Hepatocyte (in vitro differentiated cells): ENCODE measurements around the gene ZNF830. TPM values are rescaled to one million over a fixed set of nuclear protein-coding genes. Genes with fewer than 3 reads are reported as not detected.

Source experiments
- DNase-seq: peaks from one replicate; pipeline ENCODE4 v3.0.0-alpha.2; 2016; ENCODE audit warnings: low spot score
- H2AFZ ChIP-seq: fragments of 200-600 bp; sonication (generic); 2 replicates; pipeline ENCODE4 v1.6.0; 2016; ENCODE audit warnings: antibody characterized with exemption, mild to moderate bottlenecking
- H3K27ac ChIP-seq: fragments of 200-600 bp; sonication (generic); 2 replicates; pipeline ENCODE4 v1.5.1; 2016; ENCODE audit warnings: mild to moderate bottlenecking
- H3K27me3 ChIP-seq: fragments of 200-600 bp; sonication (generic); 2 replicates; pipeline ENCODE4 v1.6.1; 2016
- H3K36me3 ChIP-seq: fragments of 200-600 bp; sonication (generic); replicated peaks from 2 replicates; pipeline ENCODE4 v1.5.1; 2016; ENCODE audit warnings: low read depth; ENCODE audit not compliant: insufficient read depth
- H3K4me1 ChIP-seq: fragments of 200-600 bp; sonication (generic); 2 replicates; pipeline ENCODE4 v1.5.1; 2016; ENCODE audit warnings: mild to moderate bottlenecking, moderate library complexity; ENCODE audit not compliant: insufficient read depth
- H3K4me2 ChIP-seq: fragments of 200-600 bp; sonication (generic); 2 replicates; pipeline ENCODE4 v1.6.0; 2016
- H3K4me3 ChIP-seq: fragments of 200-600 bp; sonication (generic); 2 replicates; pipeline ENCODE4 v1.5.1; 2016; ENCODE audit warnings: mild to moderate bottlenecking
- H3K79me2 ChIP-seq: fragments of 200-600 bp; sonication (generic); 2 replicates; pipeline ENCODE4 v1.6.0; 2017; ENCODE audit warnings: mild to moderate bottlenecking
- H3K9me2 ChIP-seq: fragments of 200-600 bp; sonication (generic); replicated peaks from 2 replicates; pipeline ENCODE4 v1.6.0; 2017; ENCODE audit warnings: mild to moderate bottlenecking; ENCODE audit not compliant: insufficient read depth
- H3K9me3 ChIP-seq: fragments of 200-600 bp; sonication (generic); 2 replicates; pipeline ENCODE4 v1.5.1; 2016; ENCODE audit warnings: low read depth, mild to moderate bottlenecking
- H4K20me1 ChIP-seq: fragments of 200-600 bp; sonication (generic); 2 replicates; pipeline ENCODE4 v1.6.0; 2016; ENCODE audit warnings: mild to moderate bottlenecking; ENCODE audit not compliant: insufficient read depth, poor library complexity, severe bottlenecking
- EZH2 ChIP-seq: fragments of 200-600 bp; sonication (generic); IDR thresholded peaks from 2 replicates; pipeline ENCODE4 v1.6.1; 2016; ENCODE audit warnings: antibody characterized with exemption, mild to moderate bottlenecking, borderline replicate concordance
- EZH2phosphoT487 ChIP-seq: fragments of 200-600 bp; sonication (generic); IDR thresholded peaks from one replicate; pipeline ENCODE4 v1.6.1; 2018; ENCODE audit warnings: antibody characterized with exemption, mild to moderate bottlenecking, low read depth, moderate library complexity; ENCODE audit not compliant: unreplicated experiment, severe bottlenecking
- WGBS: methylation state at CpG from one replicate; pipeline ENCODE4 v1.1.6; 2016; ENCODE audit warnings: low lambda C conversion rate; ENCODE audit errors: missing lambda C conversion rate; 5-methylcytosine and 5-hydroxymethylcytosine counted together
- polyA plus RNA-seq: library from polyadenylated mRNA; unstranded; fragments of >200 nt; fragmentation: Nextera tagmentation; extraction: Ambion mirVana; gene quantifications from 2 replicates; pipeline ENCODE4 v1.2.1, GENCODE V29; 2016
- total RNA-seq: library from RNA; depleted of rRNA; stranded (reverse); fragments of >200 nt; gene quantifications from 2 replicates; pipeline ENCODE4 v1.2.3, GENCODE V29; 2014
- TF ChIP-seq, protein P1 (sequence below): fragments of 200-600 bp; sonication (generic); IDR thresholded peaks from 2 replicates; pipeline ENCODE4 v1.5.1; 2016; ENCODE audit warnings: antibody characterized with exemption, mild to moderate bottlenecking; ENCODE audit not compliant: poor library complexity

ZNF830 gene
- total RNA-seq (11.0 and 16.3 TPM in 2 replicates), polyA plus RNA-seq (9.9 and 11.8 TPM in 2 replicates)

DNA sequence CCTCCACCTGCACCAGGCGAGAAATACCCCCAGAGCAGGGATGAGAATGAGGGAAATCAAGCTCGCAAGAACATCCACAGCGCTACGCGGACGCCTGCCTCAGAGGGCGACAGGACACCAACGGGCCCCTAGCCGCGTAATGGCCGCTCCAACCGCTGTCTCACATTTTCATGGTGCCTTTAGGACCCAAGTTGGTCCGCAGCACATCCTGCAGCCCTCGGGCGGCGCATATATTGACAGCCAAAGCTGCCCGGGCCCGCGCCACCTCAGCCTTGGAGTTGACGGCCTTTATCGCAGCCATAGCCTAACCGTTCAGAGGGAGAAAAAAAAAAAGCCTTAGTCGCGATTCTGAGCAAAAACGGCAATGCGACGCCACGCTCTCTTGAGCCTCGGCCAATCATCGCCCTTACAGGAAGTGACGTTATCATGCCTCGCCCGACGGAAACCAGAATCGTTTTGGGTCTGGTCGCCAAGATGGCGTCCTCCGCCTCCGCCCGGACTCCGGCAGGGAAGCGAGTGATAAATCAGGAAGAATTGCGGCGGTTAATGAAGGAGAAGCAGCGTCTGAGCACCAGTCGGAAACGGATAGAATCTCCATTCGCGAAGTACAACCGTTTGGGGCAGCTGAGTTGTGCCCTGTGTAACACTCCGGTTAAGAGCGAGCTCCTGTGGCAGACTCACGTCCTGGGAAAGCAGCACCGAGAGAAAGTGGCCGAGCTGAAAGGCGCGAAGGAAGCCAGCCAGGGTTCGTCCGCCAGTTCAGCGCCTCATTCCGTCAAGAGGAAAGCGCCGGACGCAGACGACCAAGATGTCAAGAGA is at the start of gene ZNF830, which contains the start of gene CCT6B:
Gene ZNF830 (plus strand): TSS at position 448 of the 819 bp plus-strand sequence. CDS start 27 bp downstream, at position 475.
Gene CCT6B (minus strand): TSS at position 368 of the 819 bp plus-strand sequence. CDS start 67 bp downstream, at position 301.
- H2AFZ ChIP-seq, result peak within 1 kb of the TSS; percentile 65
- no peaks in the 10 kb centered on the region for H3K9me3 ChIP-seq
- WGBS, result under 1% methylated on average over 64 of the region's 65 CpGs
- peaks cover 24% of the 10 kb centered on the region for H3K79me2 ChIP-seq
- peak within 1 kb of the TSS; percentile 95 for H3K27ac ChIP-seq
- no peaks in the 10 kb centered on the region for H3K9me2 ChIP-seq
- DNase-seq, result peak; percentile 96
- no peak for TF ChIP-seq EZH2
- TF ChIP-seq, protein P1, sequence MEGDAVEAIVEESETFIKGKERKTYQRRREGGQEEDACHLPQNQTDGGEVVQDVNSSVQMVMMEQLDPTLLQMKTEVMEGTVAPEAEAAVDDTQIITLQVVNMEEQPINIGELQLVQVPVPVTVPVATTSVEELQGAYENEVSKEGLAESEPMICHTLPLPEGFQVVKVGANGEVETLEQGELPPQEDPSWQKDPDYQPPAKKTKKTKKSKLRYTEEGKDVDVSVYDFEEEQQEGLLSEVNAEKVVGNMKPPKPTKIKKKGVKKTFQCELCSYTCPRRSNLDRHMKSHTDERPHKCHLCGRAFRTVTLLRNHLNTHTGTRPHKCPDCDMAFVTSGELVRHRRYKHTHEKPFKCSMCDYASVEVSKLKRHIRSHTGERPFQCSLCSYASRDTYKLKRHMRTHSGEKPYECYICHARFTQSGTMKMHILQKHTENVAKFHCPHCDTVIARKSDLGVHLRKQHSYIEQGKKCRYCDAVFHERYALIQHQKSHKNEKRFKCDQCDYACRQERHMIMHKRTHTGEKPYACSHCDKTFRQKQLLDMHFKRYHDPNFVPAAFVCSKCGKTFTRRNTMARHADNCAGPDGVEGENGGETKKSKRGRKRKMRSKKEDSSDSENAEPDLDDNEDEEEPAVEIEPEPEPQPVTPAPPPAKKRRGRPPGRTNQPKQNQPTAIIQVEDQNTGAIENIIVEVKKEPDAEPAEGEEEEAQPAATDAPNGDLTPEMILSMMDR, result no peak
- TF ChIP-seq EZH2phosphoT487, result no peak
- H3K4me1 ChIP-seq, result peaks cover 11% of the 10 kb centered on the region
- peak within 1 kb of the TSS; percentile 51 for H3K4me3 ChIP-seq
- no peaks in the 10 kb centered on the region for H4K20me1 ChIP-seq
- H3K4me2 ChIP-seq, result peak within 1 kb of the TSS; percentile 95
- no peaks in the 10 kb centered on the region for H3K27me3 ChIP-seq
- H3K36me3 ChIP-seq, result no peaks in the 10 kb centered on the region

DNA sequence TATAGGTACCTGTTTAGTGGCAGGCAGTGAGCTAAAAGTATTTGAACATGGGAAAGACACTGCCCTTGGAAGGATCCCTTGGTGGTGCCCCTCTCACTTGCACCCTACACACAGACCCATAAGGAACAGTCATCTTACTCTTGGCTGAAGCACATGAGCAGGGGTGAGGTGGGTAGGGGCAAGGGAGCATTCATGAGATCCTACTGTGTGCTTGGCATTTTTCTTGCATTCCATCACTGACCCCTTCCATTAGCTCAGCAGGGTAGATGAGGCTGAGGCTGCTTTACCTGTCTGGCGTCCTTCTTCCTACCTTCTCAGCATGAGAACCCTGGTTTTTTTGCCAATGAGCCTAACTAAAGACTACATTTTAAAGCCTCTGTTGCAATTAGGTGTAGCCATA is 48.3 kb upstream of the ZNF830 start:
- Histone ChIP-seq H3K79me2 (no peaks in the 10 kb centered on the region), H2AFZ (no peak overlapping the region), H3K9me3 (no peaks in the 10 kb centered on the region), H3K27ac (no peak overlapping the region), H3K27me3 (no peaks in the 10 kb centered on the region), H3K4me2 (no peak overlapping the region), H3K36me3 (no peaks in the 10 kb centered on the region), H3K4me1 (peaks cover 10% of the 10 kb centered on the region), H4K20me1 (no peaks in the 10 kb centered on the region), H3K9me2 (no peaks in the 10 kb centered on the region), H3K4me3 (no peak overlapping the region)
- no peak for DNase-seq
- 63% methylated on average over 1 of the region's 1 CpG for WGBS
- no peak for TF ChIP-seq EZH2phosphoT487
- TF ChIP-seq, protein P1, result no peak
- no peak for TF ChIP-seq EZH2

DNA sequence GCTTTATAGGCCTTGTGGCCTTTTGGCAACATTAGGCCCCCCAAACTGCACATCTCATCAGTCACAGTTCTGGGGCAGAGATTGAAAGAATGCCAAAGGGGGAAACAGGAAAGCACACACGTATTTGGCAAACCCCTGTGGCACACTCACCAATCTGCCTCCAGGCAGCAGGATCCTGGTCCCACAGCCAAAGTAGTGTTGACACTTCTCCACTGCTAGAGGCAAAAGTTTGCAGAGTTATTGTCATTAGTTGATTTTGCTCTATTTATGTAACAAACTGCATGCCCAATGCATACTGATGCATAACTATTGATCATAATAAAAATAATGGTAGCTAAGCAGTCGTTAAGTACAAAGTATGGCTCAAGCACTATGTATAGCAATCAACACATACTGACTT is 45.2 kb upstream of the ZNF830 start:
- no peak overlapping the region for H3K4me2 ChIP-seq
- no peaks in the 10 kb centered on the region for H3K27me3 ChIP-seq
- no peak overlapping the region for H3K4me3 ChIP-seq
- no peaks in the 10 kb centered on the region for H3K79me2 ChIP-seq
- H3K9me2 ChIP-seq, result no peaks in the 10 kb centered on the region
- DNase-seq, result no peak
- H2AFZ ChIP-seq, result no peak overlapping the region
- TF ChIP-seq EZH2phosphoT487 (no peak), EZH2 (no peak)
- TF ChIP-seq, protein P1, result no peak
- WGBS, result 74% methylated on average over 2 of the region's 2 CpGs
- H3K27ac ChIP-seq, result no peak overlapping the region
- no peaks in the 10 kb centered on the region for H3K4me1 ChIP-seq
- H3K36me3 ChIP-seq, result no peaks in the 10 kb centered on the region
- no peaks in the 10 kb centered on the region for H4K20me1 ChIP-seq
- H3K9me3 ChIP-seq, result no peaks in the 10 kb centered on the region
